Osteocyte (in vitro differentiated cells): Measurements from ENCODE around the gene ANKMY2. TPM values are rescaled to one million over a fixed set of nuclear protein-coding genes. Genes with fewer than 3 reads are reported as not detected.
"Not testable (repeated sequence)": the region's sequence is repeated elsewhere in the genome, so short reads cannot be mapped to it uniquely, and the experiment has no call there.

Experiments used
- DNase-seq: peaks from one replicate; pipeline ENCODE4 v3.0.0; 2021; ENCODE audit warnings: mixed read lengths; ENCODE audit not compliant: unreplicated experiment; ENCODE audit errors: extremely low spot score
- H3K27ac Mint-ChIP-seq: one replicate; pipeline ENCODE4 v1.8.0; 2021; ENCODE audit warnings: mild to moderate bottlenecking, mixed read lengths; ENCODE audit not compliant: unreplicated experiment
- H3K27me3 Mint-ChIP-seq: one replicate; pipeline ENCODE4 v1.8.0; 2021; ENCODE audit warnings: mixed read lengths; ENCODE audit not compliant: unreplicated experiment
- H3K36me3 Mint-ChIP-seq: one replicate; pipeline ENCODE4 v1.8.0; 2021; ENCODE audit warnings: mixed read lengths; ENCODE audit not compliant: unreplicated experiment
- H3K4me1 Mint-ChIP-seq: one replicate; pipeline ENCODE4 v1.8.0; 2021; ENCODE audit warnings: mixed read lengths; ENCODE audit not compliant: unreplicated experiment
- H3K4me3 Mint-ChIP-seq: one replicate; pipeline ENCODE4 v1.8.0; 2021; ENCODE audit warnings: mild to moderate bottlenecking, moderate library complexity, mixed read lengths; ENCODE audit not compliant: unreplicated experiment
- H3K9me3 Mint-ChIP-seq: one replicate; pipeline ENCODE4 v1.8.0; 2021; ENCODE audit warnings: mixed read lengths; ENCODE audit not compliant: unreplicated experiment
- total RNA-seq: library from RNA; stranded (reverse); gene quantifications from 2 replicates; pipeline ENCODE4 v1.2.1, GENCODE V29; 2021
- TF ChIP-seq, protein P1 (sequence below): fragments of 200-600 bp; sonication (generic); IDR thresholded peaks from 2 replicates; pipeline ENCODE4 v1.5.0; 2021; ENCODE audit warnings: antibody characterized with exemption, mild to moderate bottlenecking, moderate library complexity

Gene ANKMY2
- total RNA-seq, 1 donor from 2014 or later, result 16.9 TPM

DNA sequence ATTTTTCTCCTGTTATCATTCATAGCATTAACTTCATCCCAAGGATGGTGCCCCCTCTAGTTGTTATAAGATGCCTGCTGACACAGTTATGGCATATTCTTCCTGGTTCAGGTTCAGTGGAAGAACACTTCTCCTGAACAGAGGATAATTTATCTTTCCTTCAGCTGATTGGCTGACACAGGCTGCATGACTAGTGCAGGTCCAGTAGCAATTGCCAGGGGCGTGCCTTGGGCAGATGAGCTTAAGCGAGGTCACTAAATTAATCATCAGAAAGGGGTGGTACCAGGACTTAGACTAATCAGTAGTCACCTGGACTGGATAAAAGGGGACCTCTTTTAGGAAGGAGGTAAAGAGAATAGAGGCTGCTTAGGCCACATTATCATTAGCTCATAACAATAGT lies 42.7 kb upstream of the ANKMY2 start:
- Mint-ChIP-seq H3K36me3 (peaks cover 32% of the 10 kb centered on the region), H3K9me3 (no peaks in the 10 kb centered on the region), H3K4me3 (no peak overlapping the region), H3K4me1 (peaks cover 27% of the 10 kb centered on the region), H3K27me3 (no peaks in the 10 kb centered on the region), H3K27ac (no peak overlapping the region)
- no peak for DNase-seq
- TF ChIP-seq, protein P1, sequence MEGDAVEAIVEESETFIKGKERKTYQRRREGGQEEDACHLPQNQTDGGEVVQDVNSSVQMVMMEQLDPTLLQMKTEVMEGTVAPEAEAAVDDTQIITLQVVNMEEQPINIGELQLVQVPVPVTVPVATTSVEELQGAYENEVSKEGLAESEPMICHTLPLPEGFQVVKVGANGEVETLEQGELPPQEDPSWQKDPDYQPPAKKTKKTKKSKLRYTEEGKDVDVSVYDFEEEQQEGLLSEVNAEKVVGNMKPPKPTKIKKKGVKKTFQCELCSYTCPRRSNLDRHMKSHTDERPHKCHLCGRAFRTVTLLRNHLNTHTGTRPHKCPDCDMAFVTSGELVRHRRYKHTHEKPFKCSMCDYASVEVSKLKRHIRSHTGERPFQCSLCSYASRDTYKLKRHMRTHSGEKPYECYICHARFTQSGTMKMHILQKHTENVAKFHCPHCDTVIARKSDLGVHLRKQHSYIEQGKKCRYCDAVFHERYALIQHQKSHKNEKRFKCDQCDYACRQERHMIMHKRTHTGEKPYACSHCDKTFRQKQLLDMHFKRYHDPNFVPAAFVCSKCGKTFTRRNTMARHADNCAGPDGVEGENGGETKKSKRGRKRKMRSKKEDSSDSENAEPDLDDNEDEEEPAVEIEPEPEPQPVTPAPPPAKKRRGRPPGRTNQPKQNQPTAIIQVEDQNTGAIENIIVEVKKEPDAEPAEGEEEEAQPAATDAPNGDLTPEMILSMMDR, result no peak

DNA sequence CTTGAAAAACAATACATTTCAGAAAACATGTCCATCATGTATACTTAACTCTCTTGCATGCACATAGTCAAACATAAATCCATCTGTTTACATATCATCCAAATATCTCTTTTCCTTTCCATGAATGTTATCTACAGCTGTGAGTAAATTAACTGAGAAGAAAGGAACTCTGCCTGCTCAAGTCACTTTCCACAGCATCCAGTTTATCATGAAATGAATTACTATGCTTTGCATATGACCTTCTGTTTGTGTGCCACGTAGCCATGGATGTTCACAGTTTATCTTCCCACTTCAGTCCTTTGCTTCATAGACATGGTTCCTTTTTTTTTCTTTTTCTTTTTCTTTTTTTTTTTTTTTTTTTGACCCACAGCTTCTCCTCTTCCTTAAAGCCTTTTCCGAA lies 40.0 kb upstream of the ANKMY2 start:
- Mint-ChIP-seq H3K4me1 (peaks cover 26% of the 10 kb centered on the region), H3K27me3 (no peaks in the 10 kb centered on the region), H3K36me3 (peaks cover 33% of the 10 kb centered on the region), H3K9me3 (no peaks in the 10 kb centered on the region), H3K4me3 (peak overlapping the region; percentile 36), H3K27ac (peak overlapping the region; percentile 88)
- no peak for DNase-seq
- TF ChIP-seq, protein P1, result no peak

DNA sequence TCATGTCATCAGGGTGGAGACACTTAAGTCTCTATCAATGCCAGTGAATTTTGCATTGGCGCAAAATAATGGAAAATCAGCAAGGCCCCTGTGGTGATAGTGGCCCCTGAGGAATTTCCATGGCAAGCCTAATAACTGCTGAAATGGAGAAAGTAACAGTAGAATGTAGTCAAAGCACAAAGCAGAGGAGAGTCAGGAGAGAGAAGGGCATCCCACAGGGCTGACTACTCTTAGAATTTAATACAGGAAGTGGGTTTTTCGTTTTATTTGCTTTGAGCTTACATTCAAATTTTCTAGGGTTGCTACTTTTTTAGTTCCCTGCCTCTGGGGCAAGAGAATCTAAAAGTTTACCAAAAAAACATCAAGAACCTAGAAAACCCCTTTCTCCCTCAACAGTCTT lies 39.4 kb upstream of the ANKMY2 start:
- peaks cover 26% of the 10 kb centered on the region for H3K4me1 Mint-ChIP-seq
- H3K4me3 Mint-ChIP-seq, result peak overlapping the region; percentile 36
- peaks cover 36% of the 10 kb centered on the region for H3K36me3 Mint-ChIP-seq
- H3K27me3 Mint-ChIP-seq, result no peaks in the 10 kb centered on the region
- TF ChIP-seq, protein P1, result no peak
- H3K27ac Mint-ChIP-seq, result peak overlapping the region; percentile 88
- DNase-seq, result no peak
- H3K9me3 Mint-ChIP-seq, result no peaks in the 10 kb centered on the region

DNA sequence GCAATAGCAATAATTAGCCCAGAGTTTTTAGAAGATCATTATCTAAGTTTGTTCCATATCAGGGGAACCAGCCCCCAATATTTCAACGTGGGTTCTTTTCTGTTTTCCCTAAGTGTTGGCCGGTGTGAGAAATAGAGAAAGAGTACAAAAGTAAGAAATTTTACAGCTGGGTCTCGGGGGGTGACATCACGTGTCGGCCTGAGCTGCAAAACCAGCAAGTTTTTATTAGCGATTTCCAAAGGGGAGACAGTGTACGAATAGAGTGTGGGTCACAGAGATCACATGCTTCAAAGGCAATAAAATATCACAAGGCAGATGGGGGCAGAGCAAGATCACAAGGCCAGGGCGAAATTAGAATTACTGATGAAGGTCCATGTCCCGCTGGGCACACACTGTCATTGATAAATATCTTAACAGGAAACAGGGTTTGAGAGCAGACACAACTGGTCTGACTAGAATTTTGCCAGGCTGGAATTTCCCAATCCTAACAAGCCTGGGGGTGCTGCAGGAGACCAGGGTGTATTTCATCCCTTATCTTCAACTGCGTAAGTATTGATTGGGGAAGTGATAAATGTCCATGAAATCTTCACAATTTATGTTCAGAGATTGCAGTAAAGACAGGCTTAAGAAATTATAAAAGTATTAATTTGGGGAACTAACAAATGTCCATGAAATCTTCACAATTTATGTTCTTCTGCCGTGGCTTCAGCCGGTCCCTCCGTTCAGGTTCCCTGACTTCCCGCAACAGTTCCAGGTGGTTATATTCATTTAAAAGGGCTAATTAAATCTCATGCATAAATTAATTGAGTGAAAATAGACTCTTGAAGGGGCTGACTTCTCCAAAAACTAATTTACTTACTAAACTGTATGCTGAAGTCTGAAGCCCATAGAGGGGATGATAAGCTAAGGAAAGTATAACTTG lies 33.4 kb upstream of the ANKMY2 start:
- H3K36me3 Mint-ChIP-seq, result peaks cover 56% of the 10 kb centered on the region
- peak overlapping the region; percentile 20 for H3K27ac Mint-ChIP-seq
- DNase-seq, H3K27me3 Mint-ChIP-seq, H3K4me1 Mint-ChIP-seq, H3K9me3 Mint-ChIP-seq, H3K4me3 Mint-ChIP-seq: not testable (repeated sequence)

DNA sequence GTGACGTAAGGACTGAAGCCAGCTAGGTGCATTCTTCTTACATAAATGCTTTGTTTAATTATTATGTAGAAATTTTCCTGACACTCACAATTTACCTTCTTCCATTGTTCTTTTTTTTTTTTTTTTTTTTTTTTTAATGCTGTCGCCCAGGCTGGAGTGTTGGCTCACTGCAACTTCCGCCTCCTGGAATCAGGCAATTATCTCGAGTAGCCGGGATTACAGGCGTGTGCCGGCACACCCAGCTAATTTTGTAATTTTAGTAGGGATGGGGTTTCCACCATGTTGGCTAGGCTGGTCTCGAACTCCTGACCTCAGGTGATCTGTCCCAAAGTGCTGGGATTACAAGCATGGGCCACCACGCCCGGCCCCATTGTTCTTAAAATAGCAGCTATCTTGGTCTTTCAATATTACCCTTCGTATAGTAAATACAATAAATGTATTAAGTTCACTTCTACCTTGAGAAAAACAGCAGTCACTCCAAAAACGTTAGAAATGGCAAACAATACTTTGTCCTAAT lies 32.5 kb upstream of the ANKMY2 start:
- H3K4me3 Mint-ChIP-seq, result no peak overlapping the region
- TF ChIP-seq, protein P1, result no peak
- H3K4me1 Mint-ChIP-seq, result no peaks in the 10 kb centered on the region
- H3K27ac Mint-ChIP-seq, result no peak overlapping the region
- no peaks in the 10 kb centered on the region for H3K27me3 Mint-ChIP-seq
- H3K36me3 Mint-ChIP-seq, result peaks cover 56% of the 10 kb centered on the region
- peaks cover 4% of the 10 kb centered on the region for H3K9me3 Mint-ChIP-seq
- DNase-seq, result no peak
